VCaP (cell line): ENCODE results near the gene SULT2B1.

Experiments
- H3K27ac ChIP-seq: fragments of 450-650 bp; 2 replicates; pipeline ENCODE4 v1.5.1; 2017
- TF ChIP-seq, protein P1 (sequence below): fragments of 450-650 bp; conservative IDR thresholded peaks from 2 replicates; pipeline ENCODE4 v1.5.1; 2017; ENCODE audit warnings: mild to moderate bottlenecking, moderate library complexity

SULT2B1 gene

GRCh38 chr19:48554385-48555091 is 2.6 kb downstream of the SULT2B1 start:
- no peak overlapping the region for H3K27ac ChIP-seq
- TF ChIP-seq, protein P1, sequence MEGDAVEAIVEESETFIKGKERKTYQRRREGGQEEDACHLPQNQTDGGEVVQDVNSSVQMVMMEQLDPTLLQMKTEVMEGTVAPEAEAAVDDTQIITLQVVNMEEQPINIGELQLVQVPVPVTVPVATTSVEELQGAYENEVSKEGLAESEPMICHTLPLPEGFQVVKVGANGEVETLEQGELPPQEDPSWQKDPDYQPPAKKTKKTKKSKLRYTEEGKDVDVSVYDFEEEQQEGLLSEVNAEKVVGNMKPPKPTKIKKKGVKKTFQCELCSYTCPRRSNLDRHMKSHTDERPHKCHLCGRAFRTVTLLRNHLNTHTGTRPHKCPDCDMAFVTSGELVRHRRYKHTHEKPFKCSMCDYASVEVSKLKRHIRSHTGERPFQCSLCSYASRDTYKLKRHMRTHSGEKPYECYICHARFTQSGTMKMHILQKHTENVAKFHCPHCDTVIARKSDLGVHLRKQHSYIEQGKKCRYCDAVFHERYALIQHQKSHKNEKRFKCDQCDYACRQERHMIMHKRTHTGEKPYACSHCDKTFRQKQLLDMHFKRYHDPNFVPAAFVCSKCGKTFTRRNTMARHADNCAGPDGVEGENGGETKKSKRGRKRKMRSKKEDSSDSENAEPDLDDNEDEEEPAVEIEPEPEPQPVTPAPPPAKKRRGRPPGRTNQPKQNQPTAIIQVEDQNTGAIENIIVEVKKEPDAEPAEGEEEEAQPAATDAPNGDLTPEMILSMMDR: no peak

DNA sequence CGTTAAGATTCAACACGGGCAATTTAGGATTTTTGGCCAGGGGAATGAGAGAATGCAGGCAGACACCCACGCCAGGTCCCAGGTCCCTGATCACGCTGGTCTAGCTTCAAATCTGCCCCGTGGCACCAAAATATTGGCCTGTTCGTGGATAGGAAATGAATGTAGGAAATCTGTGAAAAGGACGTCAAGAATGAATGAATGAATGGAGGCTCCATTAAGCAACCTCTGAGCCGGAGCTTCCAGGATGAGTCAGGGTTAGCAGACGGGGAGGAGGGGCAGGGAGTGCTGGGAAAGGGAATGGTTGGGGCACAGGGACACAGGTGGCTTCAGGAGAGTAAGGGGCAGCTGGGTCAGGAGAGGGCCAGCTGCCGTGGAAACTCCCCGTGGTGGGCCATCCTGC is 4.2 kb downstream of the SULT2B1 start:
- H3K27ac ChIP-seq: no peak overlapping the region
- TF ChIP-seq, protein P1: no peak

GRCh38 chr19:48556825-48557224 is 4.9 kb downstream of the SULT2B1 start:
- H3K27ac ChIP-seq: no peak overlapping the region
- TF ChIP-seq, protein P1: no peak

- TF ChIP-seq, protein P1: no peak
- peak overlapping the region; percentile 52 for H3K27ac ChIP-seq
Measured at GRCh38 chr19:48558018-48558684, 6.2 kb downstream of the SULT2B1 start.

- TF ChIP-seq, protein P1: peak; percentile 16; the same call in 1 of the 2 replicates
- peak overlapping the region; percentile 52; the same call in 1 of the 2 replicates for H3K27ac ChIP-seq
Measured at GRCh38 chr19:48560095-48560530, 8.1 kb downstream of the SULT2B1 start.

DNA sequence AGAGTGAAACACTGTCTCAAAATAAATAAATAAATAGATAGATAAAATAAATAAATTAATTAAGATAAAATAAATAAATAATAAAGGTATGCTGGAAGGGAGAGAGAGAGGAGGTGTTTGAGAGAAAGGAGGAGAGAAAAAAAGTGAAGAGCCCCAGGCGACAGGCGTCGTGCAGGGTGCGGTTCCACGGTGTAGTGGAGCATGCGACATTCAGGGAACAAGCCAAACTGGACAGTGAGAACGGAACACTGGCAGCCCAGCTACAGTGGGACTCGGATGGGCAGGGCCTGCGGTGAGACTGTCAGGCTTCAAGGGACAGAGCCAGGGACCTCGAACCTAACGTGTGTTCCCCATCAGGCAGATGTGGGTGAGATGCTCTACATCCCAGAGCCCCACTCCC is 9.4 kb downstream of the SULT2B1 start:
- TF ChIP-seq, protein P1: no peak
- H3K27ac ChIP-seq: peak overlapping the region; percentile 77

DNA sequence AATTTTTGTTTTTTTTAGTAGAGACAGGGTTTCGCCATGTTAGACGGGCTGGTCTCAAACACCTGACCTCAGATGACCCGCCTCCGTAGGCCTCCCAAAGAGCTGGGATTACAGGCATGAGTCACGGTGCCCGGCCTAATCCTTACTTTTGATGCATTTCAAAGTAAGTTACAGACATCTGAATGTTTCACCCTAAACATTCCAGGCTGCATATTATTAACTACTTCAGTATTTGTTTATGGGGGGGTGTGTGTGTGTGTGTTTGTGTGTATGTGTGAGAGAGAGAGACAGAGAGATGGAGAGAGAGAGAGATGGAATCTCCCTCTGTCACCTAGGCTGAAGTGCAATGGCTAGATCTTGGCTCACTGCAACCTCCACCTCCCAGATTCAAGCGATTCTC is 13.1 kb downstream of the SULT2B1 start:
- TF ChIP-seq, protein P1: no peak
- H3K27ac ChIP-seq: no peak overlapping the region
